Measurements from ENCODE around the gene MAPKAPK2.

DNA sequence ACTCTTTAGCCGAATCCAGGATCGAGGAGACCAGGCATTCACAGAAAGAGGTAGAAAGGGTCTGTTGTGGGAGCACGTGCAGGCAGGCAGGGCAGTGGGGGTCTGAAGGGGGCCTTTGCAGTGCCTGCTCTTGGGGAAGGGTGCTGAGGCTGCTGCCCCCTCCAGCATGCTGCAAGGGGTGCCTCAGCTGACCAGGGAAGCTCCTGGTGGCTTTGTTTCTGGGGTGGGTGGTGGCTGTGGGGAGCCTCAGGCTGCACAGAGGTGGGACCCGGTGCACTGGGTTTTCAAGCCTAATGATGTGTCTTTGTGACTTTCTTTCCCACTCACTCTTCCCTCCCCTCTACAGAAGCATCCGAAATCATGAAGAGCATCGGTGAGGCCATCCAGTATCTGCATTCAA is 44.3 kb downstream of the MAPKAPK2 start:
- TF ChIP-seq, protein P1, sequence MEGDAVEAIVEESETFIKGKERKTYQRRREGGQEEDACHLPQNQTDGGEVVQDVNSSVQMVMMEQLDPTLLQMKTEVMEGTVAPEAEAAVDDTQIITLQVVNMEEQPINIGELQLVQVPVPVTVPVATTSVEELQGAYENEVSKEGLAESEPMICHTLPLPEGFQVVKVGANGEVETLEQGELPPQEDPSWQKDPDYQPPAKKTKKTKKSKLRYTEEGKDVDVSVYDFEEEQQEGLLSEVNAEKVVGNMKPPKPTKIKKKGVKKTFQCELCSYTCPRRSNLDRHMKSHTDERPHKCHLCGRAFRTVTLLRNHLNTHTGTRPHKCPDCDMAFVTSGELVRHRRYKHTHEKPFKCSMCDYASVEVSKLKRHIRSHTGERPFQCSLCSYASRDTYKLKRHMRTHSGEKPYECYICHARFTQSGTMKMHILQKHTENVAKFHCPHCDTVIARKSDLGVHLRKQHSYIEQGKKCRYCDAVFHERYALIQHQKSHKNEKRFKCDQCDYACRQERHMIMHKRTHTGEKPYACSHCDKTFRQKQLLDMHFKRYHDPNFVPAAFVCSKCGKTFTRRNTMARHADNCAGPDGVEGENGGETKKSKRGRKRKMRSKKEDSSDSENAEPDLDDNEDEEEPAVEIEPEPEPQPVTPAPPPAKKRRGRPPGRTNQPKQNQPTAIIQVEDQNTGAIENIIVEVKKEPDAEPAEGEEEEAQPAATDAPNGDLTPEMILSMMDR (IDR thresholded peaks at IDR 0.05): no peak
- no peak for TF ChIP-seq POLR2A (IDR thresholded peaks at IDR 0.05)

Data from adrenal gland (tissue), 5 donors.